ENCODE data around the gene EYA2.

EYA2 gene

GRCh38 chr20:46933150-46933549 lies 38.5 kb downstream of the EYA2 start:
- no peak for DNase-seq (ENCODE audit: low read depth)

GRCh38 chr20:46934746-46935287 lies 40.2 kb downstream of the EYA2 start:
- DNase-seq (ENCODE audit: low read depth), result no peak

DNA sequence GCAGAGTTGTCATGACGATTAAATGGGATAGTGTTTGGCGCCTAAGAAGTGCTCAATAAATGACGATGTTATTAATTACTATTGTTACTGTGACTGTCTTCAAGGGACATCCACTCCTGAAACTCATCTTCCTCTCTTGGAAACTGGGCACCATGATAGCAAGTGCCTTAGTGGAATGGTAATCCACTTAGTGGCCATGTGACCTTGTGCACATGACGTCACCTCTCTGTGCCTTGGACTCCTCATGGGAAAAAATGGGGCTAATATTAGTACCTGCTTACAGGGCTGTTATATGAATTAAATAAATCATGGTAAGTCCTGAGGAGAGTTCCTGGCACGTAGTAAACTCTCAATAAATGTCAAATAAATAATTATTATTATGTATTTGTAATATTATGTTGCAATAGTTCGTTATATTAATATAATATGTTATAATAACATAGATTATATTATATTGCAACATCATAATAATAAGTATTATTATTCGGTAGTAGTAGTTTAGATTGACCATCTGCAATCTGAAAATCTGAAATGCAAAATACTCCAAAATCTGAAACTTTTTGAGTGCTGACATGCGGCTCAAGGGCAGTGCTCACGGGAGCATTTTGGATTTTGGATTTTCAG lies 40.9 kb downstream of the EYA2 start:
- DNase-seq (ENCODE audit: low read depth), result no peak

- DNase-seq (ENCODE audit: low read depth), result no peak
Measured at GRCh38 chr20:46936415-46937156, 41.9 kb downstream of the EYA2 start.

- no peak for DNase-seq (ENCODE audit: low read depth)
Measured at GRCh38 chr20:46937157-46937523, 42.5 kb downstream of the EYA2 start.

- DNase-seq (ENCODE audit: low read depth), result no peak
Measured at GRCh38 chr20:46937533-46938226, 43.0 kb downstream of the EYA2 start.

DNA sequence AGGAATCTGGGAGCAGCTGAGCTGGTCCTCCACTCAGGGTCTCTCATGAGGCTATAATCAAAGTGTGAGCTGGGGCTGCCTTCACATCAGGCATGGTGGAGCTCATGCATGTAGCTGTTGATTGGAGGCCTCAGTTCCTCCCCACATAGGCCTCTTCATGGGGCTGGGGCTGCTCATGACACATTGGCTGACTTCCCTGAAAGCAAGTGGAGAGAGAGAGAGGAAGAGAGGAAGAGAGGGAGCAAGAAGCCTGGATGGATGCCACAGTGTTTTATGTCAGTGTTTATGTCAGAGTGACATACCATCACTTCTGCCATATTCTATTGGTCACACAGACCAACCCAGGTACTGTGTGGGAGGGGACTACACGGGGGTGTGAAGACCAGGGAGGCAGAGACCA lies 43.8 kb downstream of the EYA2 start:
- DNase-seq (ENCODE audit: low read depth), result no peak

DNA sequence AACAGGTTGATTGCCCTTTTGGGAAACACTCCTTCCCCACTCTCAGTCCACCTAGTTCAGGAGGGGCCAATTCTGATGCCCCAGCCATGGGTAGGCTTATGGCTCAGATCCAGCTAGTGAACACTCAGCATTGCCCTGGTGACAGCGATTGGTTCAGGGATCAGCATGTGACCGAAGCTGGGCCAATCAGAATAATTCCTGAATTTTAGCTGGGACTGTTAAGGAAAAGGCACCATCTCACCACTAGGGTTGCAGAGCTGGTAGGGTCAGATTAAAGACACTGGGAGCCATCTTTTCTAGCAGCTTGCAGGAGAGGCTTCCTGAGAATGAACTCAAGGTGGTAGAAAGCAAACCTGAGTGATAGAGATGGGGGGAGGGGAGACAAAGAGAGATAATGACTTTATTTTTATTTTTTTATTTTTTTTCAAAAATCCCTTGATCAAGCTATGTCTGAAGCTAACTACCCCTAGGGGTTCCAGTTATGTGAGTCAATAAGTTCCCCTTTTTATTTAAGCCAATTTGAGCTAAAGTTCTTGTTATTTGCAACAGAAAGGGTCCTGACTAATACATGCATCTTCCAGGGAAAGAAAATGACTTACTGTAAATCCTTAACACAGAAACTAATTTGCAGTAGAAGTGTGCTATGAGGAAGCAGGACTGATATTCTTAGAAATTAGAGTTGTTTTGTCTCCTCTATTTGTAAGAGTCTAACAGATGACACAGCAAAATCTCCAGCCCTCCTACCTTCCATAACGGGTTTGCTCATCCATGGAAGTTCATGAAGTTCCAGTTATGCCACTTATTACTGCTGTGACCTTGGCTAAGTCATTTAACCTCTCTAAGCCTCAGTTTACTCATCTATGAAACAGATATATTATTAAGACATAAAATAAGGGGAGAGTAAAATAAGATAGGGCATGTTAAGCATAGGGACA lies 44.7 kb downstream of the EYA2 start:
- DNase-seq (ENCODE audit: low read depth), result no peak

DNA sequence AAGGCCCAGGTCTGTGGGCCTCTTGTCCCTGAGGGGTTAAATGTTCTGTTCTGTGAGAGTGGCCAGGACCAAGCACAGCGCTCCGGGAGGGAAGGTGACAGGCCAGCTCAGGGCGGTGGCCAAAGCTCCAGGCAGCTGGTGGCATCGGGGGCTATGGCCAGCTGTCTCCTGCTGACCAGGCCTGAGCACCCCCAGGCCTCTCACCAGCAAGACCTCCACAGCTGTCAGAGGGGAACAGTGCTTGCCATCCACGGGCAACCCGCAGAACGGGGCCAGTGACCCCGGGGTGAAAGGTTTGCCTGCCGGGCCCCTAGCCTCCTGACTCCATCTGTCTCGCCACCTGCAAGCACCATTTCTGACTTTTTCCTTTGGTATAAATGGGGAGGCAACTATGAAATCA lies 46.0 kb downstream of the EYA2 start:
- no peak for DNase-seq (ENCODE audit: low read depth)

- no peak for DNase-seq (ENCODE audit: low read depth)
Measured at GRCh38 chr20:46941404-46941803, 46.8 kb downstream of the EYA2 start.

DNA sequence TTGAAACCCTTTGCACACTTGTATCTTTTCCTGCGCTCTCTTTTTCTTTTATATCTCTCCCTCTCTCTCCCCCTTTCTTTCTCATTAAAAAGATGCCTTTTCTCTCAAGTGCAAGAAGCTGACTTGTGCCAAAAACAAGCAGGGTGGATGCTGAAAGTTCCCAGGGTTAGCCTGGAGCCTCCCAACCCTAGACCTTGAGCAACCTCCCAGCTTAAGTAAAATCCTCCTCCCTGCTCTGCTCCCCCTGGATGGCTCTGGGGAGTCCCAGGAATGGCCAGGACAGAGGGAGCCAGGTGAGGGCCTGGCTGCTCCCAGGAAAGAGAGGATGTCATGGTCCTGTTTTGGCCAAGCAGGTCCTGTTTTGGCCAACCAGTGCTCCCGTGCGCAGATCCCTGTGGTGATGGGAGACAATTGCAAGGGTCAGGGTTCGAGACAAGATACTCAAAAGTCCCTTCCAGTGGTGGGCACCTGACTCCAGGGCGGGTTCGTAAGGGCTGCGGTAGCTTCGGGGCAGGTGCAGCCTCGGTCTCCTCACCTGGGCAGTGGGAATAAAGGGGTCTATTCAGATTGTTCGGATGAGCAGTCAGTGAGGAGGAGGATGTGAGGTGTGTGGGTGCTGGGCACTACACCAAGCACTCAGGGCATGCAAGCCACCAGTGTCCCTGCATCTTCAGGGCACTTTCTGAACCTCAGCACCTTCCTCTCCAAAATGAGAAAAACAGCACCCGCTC lies 49.4 kb downstream of the EYA2 start:
- no peak for DNase-seq (ENCODE audit: low read depth)

GRCh38 chr20:46945465-46945864 lies 50.8 kb downstream of the EYA2 start:
- DNase-seq (ENCODE audit: low read depth), result no peak

DNA sequence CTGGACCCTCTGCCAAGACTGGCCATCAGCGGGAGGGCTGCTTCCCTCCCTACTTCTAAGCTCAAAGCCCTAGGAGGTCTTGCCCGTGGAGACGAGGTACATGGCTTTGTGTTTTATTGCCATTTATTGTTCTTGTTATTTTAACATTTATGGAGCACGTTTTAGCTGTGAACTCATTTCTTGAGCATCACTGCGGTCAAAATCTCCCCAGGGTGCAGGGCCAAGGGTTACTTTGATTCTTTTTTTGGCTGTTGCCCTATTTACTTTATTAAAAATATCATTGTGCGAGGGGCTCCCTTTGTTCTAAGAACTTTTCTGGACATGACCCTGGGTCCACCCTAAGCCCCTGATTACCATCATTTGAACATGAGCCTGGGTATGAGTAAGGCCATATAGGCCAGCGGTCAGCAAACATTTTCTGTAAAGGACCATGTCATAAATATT lies 51.6 kb downstream of the EYA2 start:
- DNase-seq (ENCODE audit: low read depth), result no peak

GRCh38 chr20:46946796-46947195 lies 52.2 kb downstream of the EYA2 start:
- DNase-seq (ENCODE audit: low read depth), result no peak

DNA sequence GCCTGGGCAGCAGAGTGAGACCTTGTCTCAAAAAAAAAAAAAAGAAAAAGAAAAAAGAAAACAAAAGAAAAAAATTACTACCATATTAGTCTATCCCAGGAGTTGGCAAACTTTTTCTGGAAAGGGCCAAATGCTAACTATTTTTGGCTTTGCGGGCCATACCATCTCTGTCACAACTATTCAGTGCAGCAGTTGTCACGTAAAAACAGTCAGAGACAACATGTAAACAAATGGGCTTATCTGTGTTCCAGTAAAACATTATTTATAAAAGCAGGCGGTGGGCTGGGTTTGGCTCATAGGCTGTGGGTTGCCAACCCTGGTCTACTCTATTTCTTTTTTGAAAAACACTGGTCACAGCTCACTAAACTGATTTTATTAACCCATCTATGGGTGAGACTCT lies 53.4 kb downstream of the EYA2 start:
- no peak for DNase-seq (ENCODE audit: low read depth)

GRCh38 chr20:46951405-46951804 lies 56.8 kb downstream of the EYA2 start:
- no peak for DNase-seq (ENCODE audit: low read depth)

DNA sequence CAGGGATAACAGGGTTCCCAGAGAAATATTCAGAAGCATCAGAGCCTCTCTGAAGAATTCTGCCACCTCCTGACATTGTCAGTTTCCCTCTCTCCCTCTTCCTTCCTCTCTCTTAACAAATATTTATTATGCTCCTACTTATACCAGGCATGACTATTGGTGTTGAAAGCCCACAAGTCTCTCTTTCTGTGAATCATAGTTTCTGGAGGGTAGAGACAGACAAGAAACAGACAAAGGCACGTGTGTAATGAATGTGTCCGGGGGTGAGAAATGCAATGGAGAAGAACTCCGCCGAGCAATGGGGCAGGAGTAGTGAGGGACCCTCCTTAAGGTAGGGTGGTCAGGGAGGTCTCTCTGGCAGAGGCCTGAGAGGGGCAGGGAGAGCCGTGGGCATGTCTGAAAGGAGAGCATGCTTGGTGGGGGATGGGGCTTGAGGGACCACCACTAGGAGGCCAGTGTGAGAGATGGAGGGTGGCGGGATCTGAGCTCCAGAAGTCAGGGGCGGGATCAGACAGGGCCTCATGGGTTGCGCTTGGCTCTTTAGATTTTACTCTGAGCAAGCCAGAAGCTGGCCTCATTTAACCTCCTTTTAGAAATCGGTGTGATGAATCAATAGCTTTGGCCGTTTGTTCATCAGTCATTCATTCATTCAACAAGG lies 57.3 kb downstream of the EYA2 start:
- no peak for DNase-seq (ENCODE audit: low read depth)

GRCh38 chr20:46953596-46953995 lies 59.0 kb downstream of the EYA2 start:
- DNase-seq (ENCODE audit: low read depth), result no peak

DNA sequence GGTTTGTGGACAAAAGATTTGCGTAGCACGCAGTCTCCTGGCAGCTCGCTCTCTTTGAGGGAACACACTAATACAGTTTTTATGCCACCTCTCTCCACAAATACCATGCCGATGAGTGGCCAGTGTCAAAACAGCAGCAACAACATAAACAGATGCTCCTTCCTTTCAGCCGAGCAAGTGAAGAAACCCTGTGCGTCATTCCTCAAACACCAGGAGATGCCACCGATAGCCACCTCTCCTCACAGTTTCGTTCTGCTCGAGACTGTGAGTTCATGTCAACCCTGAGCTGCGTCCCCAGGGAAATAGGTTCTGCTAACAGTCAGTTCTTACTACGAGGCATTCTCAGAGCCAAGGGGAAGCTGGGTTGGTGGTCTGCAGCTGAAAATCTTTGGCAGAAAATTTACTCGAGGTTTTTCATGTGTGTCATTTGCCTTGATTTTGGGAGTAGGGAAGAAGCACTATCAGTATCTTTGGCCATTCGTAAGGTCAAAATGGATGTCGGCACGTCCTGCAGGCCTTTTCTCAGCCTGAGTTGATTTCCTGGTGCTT lies 59.9 kb downstream of the EYA2 start:
- no peak for DNase-seq (ENCODE audit: low read depth)

Data from activated T-cell treated with anti-CD3 and anti-CD28 coated beads for 24 hours (primary cell).